ENCODE measurements around the gene INSM2. TPM values are rescaled to one million over a fixed set of nuclear protein-coding genes. Genes with fewer than 3 reads are reported as not detected.

INSM2 gene
- total RNA-seq, 2 experiments from 2014 or later = not detected

DNA sequence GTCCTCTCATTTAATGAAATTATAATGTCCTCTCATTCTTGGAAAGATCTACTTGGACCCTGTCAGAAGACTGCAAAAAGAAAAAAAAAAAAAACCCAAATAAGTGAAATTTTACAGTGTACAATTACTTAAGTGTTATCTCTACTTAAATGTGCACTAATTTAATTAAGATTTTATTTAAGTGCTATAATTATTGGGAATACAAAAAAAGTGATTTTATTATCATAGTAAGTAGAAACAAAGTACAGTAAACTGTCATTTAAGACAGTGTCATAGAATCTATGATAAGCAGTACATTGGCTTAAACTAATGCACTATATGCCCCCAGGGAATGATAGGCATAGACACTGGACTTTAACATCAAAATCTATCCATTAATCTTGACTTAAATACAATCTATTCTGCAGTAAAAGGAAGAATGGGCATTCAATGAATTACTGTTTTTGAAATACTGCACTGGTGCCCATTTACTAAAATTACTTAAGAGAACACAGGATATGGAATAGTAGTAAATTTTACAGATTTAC lies 23.3 kb downstream of the INSM2 start:
- no peak overlapping the region for H3K4me3 Mint-ChIP-seq
- no peaks in the 10 kb centered on the region for H3K27me3 Mint-ChIP-seq
- DNase-seq = no peak
- CTCF ChIA-PET = no interaction called here
- no peaks in the 10 kb centered on the region for H3K4me1 Mint-ChIP-seq
- no peaks in the 10 kb centered on the region for H3K9me3 Mint-ChIP-seq
- H3K36me3 Mint-ChIP-seq (ENCODE audit: low read depth) = no peaks in the 10 kb centered on the region
- no peak overlapping the region for H3K27ac Mint-ChIP-seq
- POLR2A ChIA-PET = no interaction called here

DNA sequence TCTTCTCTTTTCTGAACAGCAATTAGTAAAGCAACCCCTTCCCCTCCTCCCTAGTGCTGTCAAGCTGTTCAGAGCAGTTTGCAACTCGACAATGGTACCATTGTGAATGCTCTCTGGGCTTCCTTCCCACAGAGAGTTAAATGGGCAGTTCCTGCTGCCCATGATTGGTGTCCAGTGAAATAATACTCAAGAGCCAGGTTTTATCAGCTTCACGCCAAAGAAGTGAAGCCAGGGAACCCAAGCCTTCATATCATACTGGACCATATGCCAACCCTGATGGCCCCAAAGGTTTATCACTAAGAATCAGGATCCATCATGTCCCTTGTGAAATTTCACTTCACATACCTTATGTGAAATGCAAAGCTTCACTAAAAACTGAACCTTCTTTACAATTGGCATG lies 24.7 kb downstream of the INSM2 start:
- Mint-ChIP-seq H3K36me3 (ENCODE audit: low read depth) (no peaks in the 10 kb centered on the region), H3K4me3 (no peak overlapping the region), H3K4me1 (no peaks in the 10 kb centered on the region), H3K9me3 (no peaks in the 10 kb centered on the region), H3K27me3 (no peaks in the 10 kb centered on the region), H3K27ac (no peak overlapping the region)
- POLR2A ChIA-PET = no interaction called here
- no peak for DNase-seq
- CTCF ChIA-PET = no interaction called here

DNA sequence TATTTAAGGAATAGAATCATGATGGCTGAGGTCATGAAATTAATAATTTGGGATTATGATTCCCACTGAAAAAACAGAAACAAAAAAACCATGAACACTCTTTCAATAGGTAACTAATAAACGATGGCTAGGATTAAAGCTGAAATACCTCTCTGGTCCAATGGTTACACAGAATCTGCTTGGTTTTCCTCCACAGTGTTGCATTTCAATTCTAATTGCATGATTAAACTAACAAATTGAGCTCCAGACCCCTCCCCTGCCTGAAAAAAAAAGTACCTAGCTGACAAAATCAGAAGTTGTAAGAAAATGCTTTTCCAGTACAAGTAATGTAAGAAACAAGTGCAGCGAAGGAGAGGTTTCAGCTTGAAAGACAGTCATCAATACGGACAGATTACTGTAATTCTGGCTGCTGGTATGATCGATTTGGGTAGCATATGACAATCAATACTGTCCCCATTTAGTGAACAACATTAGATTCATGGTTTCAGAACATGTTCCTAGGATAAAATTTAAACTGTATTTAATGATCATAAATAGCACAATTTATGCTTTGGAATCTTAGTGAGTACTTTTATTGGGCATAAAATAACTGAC lies 32.0 kb downstream of the INSM2 start:
- H3K4me1 Mint-ChIP-seq = no peaks in the 10 kb centered on the region
- POLR2A ChIA-PET = no interaction called here
- H3K4me3 Mint-ChIP-seq = no peak overlapping the region
- H3K27ac Mint-ChIP-seq = no peak overlapping the region
- no peaks in the 10 kb centered on the region for H3K27me3 Mint-ChIP-seq
- CTCF ChIA-PET = no interaction called here
- peaks cover 7% of the 10 kb centered on the region for H3K36me3 Mint-ChIP-seq (ENCODE audit: low read depth)
- H3K9me3 Mint-ChIP-seq = no peaks in the 10 kb centered on the region
- no peak for DNase-seq

DNA sequence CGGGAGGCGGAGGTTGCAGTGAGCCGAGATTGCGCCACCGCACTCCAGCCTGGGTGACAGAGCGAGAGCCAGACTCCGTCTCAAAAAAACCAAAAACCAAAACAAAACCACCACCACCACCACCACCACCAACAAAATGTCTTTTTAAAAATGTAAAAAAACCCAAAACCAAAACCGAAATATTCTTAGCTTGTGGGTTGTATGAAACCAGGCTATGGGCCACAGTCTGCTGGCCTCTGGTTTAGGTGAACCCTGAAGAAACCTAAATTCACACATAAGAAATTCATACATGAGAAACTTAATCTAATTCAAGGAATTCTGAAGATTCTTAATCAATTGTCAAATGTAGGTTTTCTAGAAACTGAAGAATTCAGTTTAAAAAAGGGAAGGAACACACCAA lies 37.6 kb downstream of the INSM2 start:
- ChIA-PET CTCF (interaction anchor here (0.6 kb wide), 1 partner anchor 772 kb away, joined by 4 read pairs; no protein-coding TSS in a partner anchor), POLR2A (no interaction called here)
- DNase-seq = no peak
- Mint-ChIP-seq H3K36me3 (ENCODE audit: low read depth) (peaks cover 7% of the 10 kb centered on the region), H3K9me3 (no peaks in the 10 kb centered on the region), H3K27me3 (no peaks in the 10 kb centered on the region), H3K27ac (no peak overlapping the region), H3K4me3 (no peak overlapping the region), H3K4me1 (no peaks in the 10 kb centered on the region)

GRCh38 chr14:35573911-35574310 lies 39.9 kb downstream of the INSM2 start:
- Mint-ChIP-seq H3K4me3 (no peak overlapping the region), H3K27ac (no peak overlapping the region), H3K9me3 (no peaks in the 10 kb centered on the region), H3K27me3 (no peaks in the 10 kb centered on the region), H3K4me1 (no peaks in the 10 kb centered on the region), H3K36me3 (ENCODE audit: low read depth) (peaks cover 5% of the 10 kb centered on the region)
- CTCF ChIA-PET = no interaction called here
- no peak for DNase-seq
- POLR2A ChIA-PET = no interaction called here

GRCh38 chr14:35576260-35576659 lies 42.3 kb downstream of the INSM2 start:
- Mint-ChIP-seq H3K9me3 (no peaks in the 10 kb centered on the region), H3K27ac (no peak overlapping the region), H3K4me1 (no peaks in the 10 kb centered on the region), H3K27me3 (no peaks in the 10 kb centered on the region), H3K4me3 (no peak overlapping the region), H3K36me3 (ENCODE audit: low read depth) (peaks cover 3% of the 10 kb centered on the region)
- ChIA-PET POLR2A (no interaction called here), CTCF (no interaction called here)
- no peak for DNase-seq

DNA sequence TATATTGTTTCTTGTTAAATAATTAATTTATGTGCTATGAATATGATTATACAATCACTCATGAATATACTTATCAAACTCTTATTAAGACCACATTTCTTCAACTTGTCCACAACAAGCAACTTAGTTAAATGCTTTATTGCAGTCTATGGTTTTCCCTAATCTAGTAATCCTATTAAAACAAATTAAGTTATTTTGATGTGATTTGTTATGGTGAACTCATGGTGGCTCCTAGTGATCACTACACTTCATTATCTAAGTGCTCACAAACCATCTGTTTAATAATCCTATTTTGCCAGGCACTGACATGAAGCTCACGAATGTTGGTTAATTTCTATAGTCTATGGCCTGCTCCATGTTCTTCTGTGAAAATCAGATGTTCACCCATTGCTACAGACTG lies 42.9 kb downstream of the INSM2 start:
- no peaks in the 10 kb centered on the region for H3K9me3 Mint-ChIP-seq
- no peak overlapping the region for H3K4me3 Mint-ChIP-seq
- DNase-seq = no peak
- ChIA-PET POLR2A (no interaction called here), CTCF (no interaction called here)
- no peaks in the 10 kb centered on the region for H3K27me3 Mint-ChIP-seq
- H3K27ac Mint-ChIP-seq = no peak overlapping the region
- H3K4me1 Mint-ChIP-seq = no peaks in the 10 kb centered on the region
- peaks cover 3% of the 10 kb centered on the region for H3K36me3 Mint-ChIP-seq (ENCODE audit: low read depth)

DNA sequence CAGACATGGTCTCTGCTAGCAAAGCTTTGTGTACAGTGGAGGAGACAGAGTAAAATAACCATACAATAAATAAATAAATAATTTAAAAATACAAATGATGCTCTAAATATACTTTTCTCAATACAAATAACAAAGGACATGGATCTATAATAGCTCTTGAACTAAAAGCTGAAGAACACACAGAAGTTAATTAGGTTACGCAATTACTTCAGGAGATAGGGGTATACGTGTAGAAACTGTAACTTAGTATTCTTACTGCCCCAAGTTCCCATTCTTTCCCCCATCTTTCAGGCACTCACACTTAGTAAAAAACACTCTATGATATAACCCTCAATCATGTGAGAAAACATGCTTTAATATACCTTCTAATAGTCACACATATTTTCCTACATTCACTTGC lies 44.2 kb downstream of the INSM2 start:
- ChIA-PET CTCF (interaction anchor here (1.2 kb wide), 1 partner anchor 9 kb away, joined by 4 read pairs; no protein-coding TSS in a partner anchor), POLR2A (no interaction called here)
- Mint-ChIP-seq H3K27me3 (no peaks in the 10 kb centered on the region), H3K36me3 (ENCODE audit: low read depth) (peaks cover 5% of the 10 kb centered on the region), H3K27ac (no peak overlapping the region), H3K4me1 (no peaks in the 10 kb centered on the region), H3K9me3 (no peaks in the 10 kb centered on the region), H3K4me3 (no peak overlapping the region)
- DNase-seq = no peak

- no peak for DNase-seq
- Mint-ChIP-seq H3K9me3 (no peaks in the 10 kb centered on the region), H3K36me3 (ENCODE audit: low read depth) (peaks cover 7% of the 10 kb centered on the region), H3K4me1 (no peaks in the 10 kb centered on the region), H3K4me3 (no peak overlapping the region), H3K27me3 (no peaks in the 10 kb centered on the region), H3K27ac (no peak overlapping the region)
- ChIA-PET POLR2A (no interaction called here), CTCF (no interaction called here)
Observed at GRCh38 chr14:35578639-35579038, 44.7 kb downstream of the INSM2 start.

Other genes with a start within 250 kb of the INSM2 start
- 100 to 1,000 TPM; 231 to 248 TPM for gene PSMA6, start 241.8 kb upstream of the INSM2 start, total RNA-seq
- 10 to 100 TPM; 60.1 to 61.7 TPM for gene NFKBIA, start 129.4 kb upstream of the INSM2 start, total RNA-seq

Data from activated CD4-positive, alpha-beta T cell treated with anti-CD3 and anti-CD28 coated beads, Interleukin-2, amount 10 ng/mL, durations not matched to agents 7 days and 5 days (primary cell).